ENCODE measurements around the gene TAGAP. TPM values are rescaled to one million over a fixed set of nuclear protein-coding genes. Genes with fewer than 3 reads are reported as not detected.

The TAGAP gene
- total RNA-seq, 8 experiments from 2014 or later: 0.13 to 1.4 (median 0.26) TPM

DNA sequence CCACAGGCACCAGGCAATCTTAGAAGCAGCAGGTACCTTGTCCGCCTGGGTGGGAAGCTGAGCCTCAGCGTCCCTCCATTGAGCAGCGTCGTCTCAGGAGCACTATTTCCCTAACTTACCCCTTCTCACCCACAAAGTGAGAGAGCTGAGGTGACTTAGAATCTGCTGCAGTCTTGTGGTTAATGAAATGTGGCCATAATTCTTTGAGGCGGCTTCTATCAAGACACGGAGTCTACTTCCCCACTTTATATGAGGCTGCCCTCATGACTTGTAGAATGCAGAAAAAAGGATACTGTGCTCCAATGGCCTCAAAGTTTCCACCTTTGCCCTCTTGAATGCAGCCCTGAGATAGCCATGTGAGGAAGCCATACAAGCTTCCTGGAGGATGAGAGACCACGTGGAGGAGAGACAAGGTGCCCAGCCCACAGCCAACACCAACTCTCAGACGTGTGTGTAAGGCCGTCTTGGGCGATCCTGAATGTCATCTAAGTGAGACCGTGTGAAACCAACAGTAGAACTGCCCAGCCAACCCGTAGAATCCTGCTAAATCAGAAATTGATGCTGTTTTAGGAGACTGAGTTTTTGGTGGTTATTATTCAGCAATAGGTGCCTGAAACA is 9.1 kb upstream of the TAGAP start:
- Histone ChIP-seq H3K27ac (no peak overlapping the region), H3K4me3 (no peak overlapping the region), H3K4me1 (replicated peaks in 1 of 2) (no peaks in the 10 kb centered on the region)
- 0 to 100% (median 88%) methylated on average over 1 to 10 of the region's 12 CpGs; no CpG with 5 or more reads in 3 of the 10 experiments for WGBS, 10 experiments
- ATAC-seq (replicated peaks in 6 of 8): no peak
- in situ Hi-C loops (cut with MboI; ENCODE audit: low pct_unique_long_range_greater_than_20kb in 2 of 9, low sequenced_read_pairs in 9 of 9, unreplicated experiment in 9 of 9): no loop called here

DNA sequence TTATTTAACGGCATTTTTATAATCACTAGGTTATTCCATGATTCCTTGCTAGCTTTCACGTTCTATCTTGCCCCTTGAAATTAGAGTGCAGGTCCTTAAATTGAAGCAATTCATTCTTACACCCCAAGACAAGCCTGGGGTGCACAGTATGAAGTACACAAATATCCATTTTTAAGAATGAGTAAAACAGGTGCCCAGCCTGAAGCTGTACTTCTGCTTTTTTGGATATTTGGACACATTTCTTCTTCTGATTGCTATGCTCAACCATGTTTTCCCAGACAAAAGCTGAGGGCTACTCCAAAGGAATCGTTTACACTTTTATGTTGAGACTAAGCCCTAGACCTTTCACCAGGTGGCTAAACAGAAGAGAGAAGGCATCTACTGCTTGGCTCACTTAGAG is 7.9 kb upstream of the TAGAP start:
- no peak for ATAC-seq (replicated peaks in 6 of 8)
- Histone ChIP-seq H3K4me3 (no peak overlapping the region), H3K4me1 (replicated peaks in 1 of 2) (no peaks in the 10 kb centered on the region), H3K27ac (no peak overlapping the region)
- in situ Hi-C loops (cut with MboI; ENCODE audit: low pct_unique_long_range_greater_than_20kb in 2 of 9, low sequenced_read_pairs in 9 of 9, unreplicated experiment in 9 of 9): no loop called here
- WGBS, 10 experiments: 0 to 95% (median 57%) methylated on average over 1 to 3 of the region's 3 CpGs; no CpG with 5 or more reads in 2 of the 10 experiments

DNA sequence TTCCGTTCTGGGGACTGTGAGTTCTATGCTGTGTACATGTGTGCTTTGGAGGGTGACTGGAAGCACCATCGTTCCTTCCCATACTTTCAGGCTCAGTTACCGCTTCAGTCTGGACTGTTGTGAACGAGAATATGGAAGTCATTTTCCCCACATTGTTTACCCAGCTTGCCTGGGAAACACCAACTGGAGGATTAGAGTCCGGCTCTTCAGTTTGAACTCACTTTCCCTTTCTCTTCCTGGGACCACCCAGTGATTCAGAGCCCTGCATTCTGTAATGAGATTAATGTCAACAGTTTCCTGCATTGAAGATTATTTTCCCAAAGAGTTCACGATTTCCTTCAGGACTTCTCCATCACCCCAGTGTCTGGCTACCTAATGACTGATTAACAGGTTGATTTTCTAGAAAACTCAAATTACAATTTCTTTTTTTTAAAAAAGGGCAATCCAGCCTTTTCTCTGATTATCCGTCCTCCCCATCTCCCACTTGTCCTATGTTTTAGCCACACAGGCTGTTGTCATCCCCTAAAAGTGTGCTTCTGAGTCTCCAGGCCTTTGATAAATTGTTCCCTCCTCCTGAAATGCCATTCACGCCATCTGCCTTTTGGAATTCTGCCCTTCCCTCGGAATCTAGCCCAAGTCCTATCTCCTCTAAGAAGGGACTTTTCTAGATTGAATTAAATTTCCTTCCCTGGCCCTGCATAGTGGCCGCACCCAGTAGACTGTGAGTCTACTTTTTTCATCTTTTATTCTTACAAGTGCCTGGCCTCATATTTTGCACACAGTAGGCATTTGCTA is 3.3 kb upstream of the TAGAP start:
- no peak for ATAC-seq (replicated peaks in 6 of 8)
- WGBS, 10 experiments: 18 to 95% (median 80%) methylated on average over 3 to 10 of the region's 10 CpGs
- Histone ChIP-seq H3K4me3 (no peak overlapping the region), H3K27ac (no peak overlapping the region), H3K4me1 (replicated peaks in 1 of 2) (peaks cover 0 to 3% of the 10 kb centered on the region in 2 donors)
- in situ Hi-C loops (cut with MboI; ENCODE audit: low pct_unique_long_range_greater_than_20kb in 2 of 9, low sequenced_read_pairs in 9 of 9, unreplicated experiment in 9 of 9): loop anchor here in 1 of 9 experiments (25.0 kb wide), 1 partner anchor 89 kb away; no protein-coding TSS in a partner anchor

DNA sequence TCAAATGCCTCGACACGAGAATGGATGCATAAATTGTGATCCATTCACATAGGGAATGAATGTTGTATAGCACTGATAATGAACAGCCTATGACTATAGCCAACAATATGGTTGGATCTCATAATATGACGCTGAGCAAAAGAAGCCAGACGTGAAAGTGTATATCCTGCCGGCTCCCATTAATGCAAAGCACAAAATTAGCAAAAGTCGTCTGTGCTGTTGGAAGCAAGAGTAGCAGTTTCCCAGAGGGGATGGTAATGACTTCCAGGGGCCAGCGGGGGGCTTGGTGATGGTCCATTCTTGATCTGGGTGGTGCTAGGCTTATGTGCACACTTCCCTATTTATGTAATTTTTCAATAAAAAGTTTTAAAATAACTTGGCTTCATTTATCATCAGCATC is 1.0 kb upstream of the TAGAP start:
- H3K4me3 ChIP-seq: no peak overlapping the region
- no peak overlapping the region for H3K27ac ChIP-seq
- 34 to 100% (median 67%) methylated on average over 2 to 7 of the region's 7 CpGs; no CpG with 5 or more reads in 1 of the 10 experiments for WGBS, 10 experiments
- in situ Hi-C loops (cut with MboI; ENCODE audit: low pct_unique_long_range_greater_than_20kb in 2 of 9, low sequenced_read_pairs in 9 of 9, unreplicated experiment in 9 of 9): loop anchor here in 1 of 9 experiments (25.0 kb wide), 1 partner anchor 92 kb away; no protein-coding TSS in a partner anchor
- no peak for ATAC-seq (replicated peaks in 6 of 8)
- H3K4me1 ChIP-seq (replicated peaks in 1 of 2): peaks cover 0 to 3% of the 10 kb centered on the region in 2 donors

DNA sequence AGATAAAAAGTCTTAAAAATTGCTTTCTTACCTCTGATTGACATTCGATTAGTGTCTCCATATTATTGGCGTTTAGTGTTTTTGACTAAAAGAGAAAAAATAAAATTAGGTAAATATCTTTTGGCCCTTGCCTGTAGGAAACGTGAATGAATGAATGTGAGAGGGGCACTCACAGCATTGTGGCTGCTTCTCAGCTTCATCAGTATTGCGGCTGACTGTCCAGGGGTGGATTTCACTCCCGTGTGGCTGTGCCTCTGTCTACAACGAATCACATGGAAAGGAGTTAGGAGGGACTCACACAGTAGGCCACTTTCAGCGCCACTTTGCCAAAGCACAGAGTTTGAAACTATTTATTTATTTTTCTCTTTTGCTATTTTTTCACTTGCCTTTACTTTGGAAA is 844 bp downstream of the TAGAP start:
- H3K4me3 ChIP-seq: no peak overlapping the region

DNA sequence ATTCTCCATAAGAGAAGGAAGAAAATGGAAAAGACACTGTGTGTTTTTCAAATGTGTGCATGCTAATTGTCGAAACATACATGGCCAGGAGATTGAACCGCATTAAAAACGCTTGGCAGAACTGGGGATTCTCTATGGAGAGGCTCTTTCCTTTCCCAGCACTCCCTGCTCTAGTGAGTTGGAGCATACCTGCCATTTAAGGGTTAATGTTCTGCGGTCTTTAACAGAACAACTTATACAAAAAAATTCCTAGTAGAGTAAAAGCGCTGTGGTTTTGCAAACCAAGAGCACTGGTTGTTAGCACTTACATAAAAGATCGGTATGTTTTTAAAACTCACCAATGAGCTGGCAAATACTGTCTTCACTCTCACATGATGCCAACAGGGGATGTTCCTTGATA is 1.5 kb downstream of the TAGAP start:
- peaks cover 0 to 3% of the 10 kb centered on the region in 2 donors for H3K4me1 ChIP-seq (replicated peaks in 1 of 2)
- H3K4me3 ChIP-seq: no peak overlapping the region
- H3K27ac ChIP-seq: no peak overlapping the region
- WGBS, 10 experiments: 0 to 100% (median 83%) methylated on average over 1 to 6 of the region's 6 CpGs; no CpG with 5 or more reads in 1 of the 10 experiments
- no peak for ATAC-seq (replicated peaks in 6 of 8)
- in situ Hi-C loops (cut with MboI; ENCODE audit: low pct_unique_long_range_greater_than_20kb in 2 of 9, low sequenced_read_pairs in 9 of 9, unreplicated experiment in 9 of 9): loop anchor here in 1 of 9 experiments (25.0 kb wide), 1 partner anchor 94 kb away; no protein-coding TSS in a partner anchor

More for the DNA sequence above, 844 bp downstream of the TAGAP start:
- WGBS, 10 experiments: 16 to 94% (median 88%) methylated on average over 2 to 7 of the region's 7 CpGs
- no peak for ATAC-seq (replicated peaks in 6 of 8)
- peaks cover 0 to 3% of the 10 kb centered on the region in 2 donors for H3K4me1 ChIP-seq (replicated peaks in 1 of 2)
- no peak overlapping the region for H3K27ac ChIP-seq
- in situ Hi-C loops (cut with MboI; ENCODE audit: low pct_unique_long_range_greater_than_20kb in 2 of 9, low sequenced_read_pairs in 9 of 9, unreplicated experiment in 9 of 9): loop anchor here in 1 of 9 experiments (25.0 kb wide), 1 partner anchor 93 kb away; no protein-coding TSS in a partner anchor

DNA sequence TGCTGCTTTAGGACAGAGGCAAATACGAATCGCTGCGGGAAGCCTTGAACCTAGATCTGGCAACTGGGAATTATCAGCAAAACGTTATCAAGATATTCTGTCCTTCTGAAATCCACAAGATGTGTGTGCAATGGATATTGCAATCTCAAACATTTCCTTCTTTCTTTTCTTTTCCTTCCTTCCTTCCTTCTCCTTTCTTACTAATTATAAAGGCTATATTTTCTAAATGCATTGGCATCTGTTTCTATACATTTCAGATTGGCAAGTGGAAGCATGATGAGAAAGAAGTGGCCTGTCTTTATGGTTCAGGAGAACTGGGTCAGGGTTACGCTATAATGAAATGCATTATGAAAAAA is 2.0 kb downstream of the TAGAP start:
- H3K4me1 ChIP-seq (replicated peaks in 1 of 2): peaks cover 0 to 3% of the 10 kb centered on the region in 2 donors
- no peak for ATAC-seq (replicated peaks in 6 of 8)
- 0 to 58% (median 8%) methylated on average over 1 to 5 of the region's 5 CpGs for WGBS, 10 experiments
- H3K27ac ChIP-seq: no peak overlapping the region
- in situ Hi-C loops (cut with MboI; ENCODE audit: low pct_unique_long_range_greater_than_20kb in 2 of 9, low sequenced_read_pairs in 9 of 9, unreplicated experiment in 9 of 9): loop anchor here in 1 of 9 experiments (25.0 kb wide), 1 partner anchor 94 kb away; no protein-coding TSS in a partner anchor
- H3K4me3 ChIP-seq: no peak overlapping the region

DNA sequence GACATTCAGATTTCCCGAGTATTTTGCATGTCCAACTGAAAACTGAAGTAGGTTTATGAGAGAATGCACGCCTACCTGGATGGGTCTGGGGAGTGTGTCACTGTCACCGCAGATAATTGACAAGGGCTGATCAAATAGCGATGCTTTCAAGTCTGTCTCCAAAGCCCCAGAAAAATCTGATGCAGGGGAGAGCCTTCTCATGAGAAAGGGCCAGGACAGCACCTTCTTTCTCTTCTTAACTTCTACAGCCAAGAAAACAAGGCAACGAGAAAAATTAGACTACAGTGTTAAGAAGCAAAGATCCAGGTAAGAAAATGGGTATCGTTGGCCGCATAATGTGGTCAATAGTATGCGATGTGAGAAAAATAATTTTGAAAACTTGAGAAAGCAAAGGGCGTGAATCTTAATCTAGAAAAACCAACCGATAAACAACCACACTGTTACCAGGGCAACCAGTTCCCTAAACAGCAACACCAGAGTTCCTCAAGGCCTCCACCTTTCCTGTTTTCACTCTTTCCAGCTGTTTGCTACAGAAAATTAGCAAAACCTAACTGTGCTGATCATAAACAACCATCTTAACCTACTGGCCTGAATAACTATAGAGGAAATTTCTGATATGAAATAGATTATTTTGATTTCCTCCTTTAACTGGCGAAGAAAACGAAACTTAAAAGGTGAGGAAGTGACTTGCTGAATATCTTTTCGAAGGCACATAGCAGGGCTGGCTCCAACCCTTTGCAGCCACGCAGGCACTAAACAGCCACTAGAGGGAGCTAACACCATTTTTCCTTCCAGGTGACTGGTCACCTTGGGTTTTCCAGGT is 2.6 kb downstream of the TAGAP start:
- H3K4me3 ChIP-seq: no peak overlapping the region
- in situ Hi-C loops (cut with MboI; ENCODE audit: low pct_unique_long_range_greater_than_20kb in 2 of 9, low sequenced_read_pairs in 9 of 9, unreplicated experiment in 9 of 9): loop anchor here in 1 of 9 experiments (25.0 kb wide), 1 partner anchor 95 kb away; no protein-coding TSS in a partner anchor
- 0 to 68% (median 57%) methylated on average over 2 to 13 of the region's 14 CpGs for WGBS, 10 experiments
- no peak overlapping the region for H3K27ac ChIP-seq
- peaks cover 0 to 3% of the 10 kb centered on the region in 2 donors for H3K4me1 ChIP-seq (replicated peaks in 1 of 2)
- peak; percentile 59 to 80 (median 75) for ATAC-seq (replicated peaks in 6 of 8)

DNA sequence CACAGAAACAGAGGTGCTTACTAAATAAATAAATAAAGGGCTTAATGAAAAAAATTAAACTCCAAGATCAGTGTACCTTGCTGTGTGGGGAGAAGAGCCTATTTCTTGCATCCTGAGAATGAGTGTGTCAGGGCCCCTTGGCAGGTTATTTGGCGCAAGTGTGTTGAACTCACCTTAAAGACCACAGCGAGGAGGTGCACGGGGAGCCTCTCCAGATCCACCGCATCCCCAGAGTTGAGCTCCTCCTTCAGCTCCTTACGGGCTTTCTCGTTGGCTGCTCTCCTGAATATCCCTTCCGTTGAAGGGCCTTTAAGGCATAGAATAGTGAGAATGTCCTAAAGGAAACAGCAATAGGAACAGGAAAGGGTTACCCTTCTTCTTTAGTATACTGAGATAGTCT is 3.6 kb downstream of the TAGAP start:
- ATAC-seq (replicated peaks in 6 of 8): no peak
- no peak overlapping the region for H3K27ac ChIP-seq
- 78 to 100% (median 86%) methylated on average over 1 to 7 of the region's 7 CpGs; no CpG with 5 or more reads in 3 of the 10 experiments for WGBS, 10 experiments

DNA sequence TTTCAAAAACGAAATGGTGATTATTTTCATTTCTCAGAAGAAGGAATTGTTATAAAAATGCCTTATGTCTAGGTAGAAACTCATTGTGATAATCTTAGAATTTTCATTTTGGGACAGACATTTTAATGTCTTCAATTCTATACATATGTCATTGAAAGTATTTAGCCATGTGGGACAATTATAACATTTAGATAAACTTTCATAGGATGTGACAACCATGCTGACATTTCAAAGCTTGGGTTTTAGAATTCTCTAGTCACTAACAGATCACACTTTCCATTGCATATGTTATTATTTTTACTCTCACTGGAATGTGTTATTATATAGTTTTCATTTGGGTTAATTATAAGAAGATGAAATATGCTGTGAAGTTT is 4.9 kb downstream of the TAGAP start:
- 64 to 85% (median 80%) methylated on average over 1 of the region's 1 CpG; no CpG with 5 or more reads in 3 of the 10 experiments for WGBS, 10 experiments
- in situ Hi-C loops (cut with MboI; ENCODE audit: low pct_unique_long_range_greater_than_20kb in 2 of 9, low sequenced_read_pairs in 9 of 9, unreplicated experiment in 9 of 9): loop anchor here in 1 of 9 experiments (25.0 kb wide), 1 partner anchor 97 kb away; no protein-coding TSS in a partner anchor
- Histone ChIP-seq H3K27ac (no peak overlapping the region), H3K4me1 (replicated peaks in 1 of 2) (peaks cover 0 to 3% of the 10 kb centered on the region in 2 donors), H3K4me3 (no peak overlapping the region)
- no peak for ATAC-seq (replicated peaks in 6 of 8)

More for the DNA sequence above, 3.6 kb downstream of the TAGAP start:
- peaks cover 0 to 3% of the 10 kb centered on the region in 2 donors for H3K4me1 ChIP-seq (replicated peaks in 1 of 2)
- no peak overlapping the region for H3K4me3 ChIP-seq
- in situ Hi-C loops (cut with MboI; ENCODE audit: low pct_unique_long_range_greater_than_20kb in 2 of 9, low sequenced_read_pairs in 9 of 9, unreplicated experiment in 9 of 9): loop anchor here in 1 of 9 experiments (25.0 kb wide), 1 partner anchor 96 kb away; no protein-coding TSS in a partner anchor

DNA sequence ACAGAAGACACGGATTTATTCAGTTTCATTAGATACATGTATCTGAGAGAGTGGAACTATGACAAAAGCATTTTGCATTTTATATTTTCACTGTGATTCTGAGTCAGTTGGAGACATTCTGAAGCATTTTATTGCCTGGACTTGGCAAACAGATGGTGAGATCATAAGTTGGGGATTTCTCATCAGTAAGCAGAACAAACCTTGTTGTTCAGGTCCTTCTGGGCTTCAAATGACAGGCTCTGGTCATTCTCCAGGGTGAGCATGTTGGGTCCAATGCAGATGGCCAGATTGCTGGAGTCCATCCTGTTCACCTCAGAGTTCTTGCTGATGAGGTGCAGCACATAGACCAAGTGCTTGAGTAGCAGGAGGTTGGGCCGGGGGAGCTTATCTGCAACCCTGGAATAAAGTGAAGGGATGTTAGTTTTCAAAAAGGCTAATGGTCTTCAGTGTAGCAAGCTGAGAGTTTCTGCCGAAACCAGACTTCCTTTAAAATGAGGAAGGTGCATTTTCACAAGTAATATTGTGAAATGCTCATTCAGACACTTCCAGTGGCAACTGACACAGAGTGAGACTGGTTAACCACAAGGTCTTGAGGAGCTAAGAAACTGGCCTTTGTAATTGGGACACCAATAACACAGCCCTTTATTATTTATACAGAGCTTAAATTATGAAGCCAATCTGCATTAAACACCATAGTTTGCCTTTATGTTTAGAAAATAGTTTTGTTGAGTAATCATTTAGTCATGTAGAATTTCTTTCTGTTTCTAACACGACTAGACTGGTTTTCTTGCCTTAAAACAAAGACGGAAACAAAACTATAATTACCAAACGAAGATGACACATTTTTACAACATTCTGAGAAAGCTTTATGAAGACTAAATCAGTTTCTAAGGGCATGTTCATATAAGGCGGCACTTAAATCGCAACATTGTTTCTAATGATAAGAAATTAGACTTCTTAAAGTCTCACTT is 5.6 kb downstream of the TAGAP start:
- ATAC-seq (replicated peaks in 6 of 8): peak in 4 of 8 experiments; percentile 50 to 82 (median 58)

More for the DNA sequence above, 5.6 kb downstream of the TAGAP start:
- no peak overlapping the region for H3K4me3 ChIP-seq
- WGBS, 10 experiments: 49 to 89% (median 74%) methylated on average over 3 to 8 of the region's 8 CpGs
- H3K4me1 ChIP-seq (replicated peaks in 1 of 2): no peaks in the 10 kb centered on the region
- in situ Hi-C loops (cut with MboI; ENCODE audit: low pct_unique_long_range_greater_than_20kb in 2 of 9, low sequenced_read_pairs in 9 of 9, unreplicated experiment in 9 of 9): loop anchor here in 1 of 9 experiments (25.0 kb wide), 1 partner anchor 98 kb away; no protein-coding TSS in a partner anchor
- no peak overlapping the region for H3K27ac ChIP-seq
